PFSK-1 (cell line): Measurements from ENCODE around the gene MAZ.

Experiments
- POLR2AphosphoS5 ChIP-seq: IDR thresholded peaks from 2 replicates; pipeline ENCODE4 v1.6.1; 2012; ENCODE audit warnings: low read depth, mild to moderate bottlenecking, control low read depth, low read length, moderate library complexity
- TAF1 ChIP-seq: IDR thresholded peaks from 2 replicates; pipeline ENCODE4 v1.6.1; 2012; ENCODE audit warnings: low read length, control low read depth, borderline replicate concordance; ENCODE audit not compliant: insufficient read depth
- TF ChIP-seq, protein P1 (sequence below), 2 experiments: IDR thresholded peaks; 2 replicates each; pipeline versions ENCODE4 v1.6.1 to v1.8.0; 2011 to 2012; ENCODE audit warnings: low read depth in 2 of 2, low read length in 2 of 2, control low read depth in 1 of 2, inconsistent platforms in 1 of 2, mild to moderate bottlenecking in 1 of 2, moderate library complexity in 1 of 2; ENCODE audit not compliant: insufficient read depth in 1 of 2

DNA sequence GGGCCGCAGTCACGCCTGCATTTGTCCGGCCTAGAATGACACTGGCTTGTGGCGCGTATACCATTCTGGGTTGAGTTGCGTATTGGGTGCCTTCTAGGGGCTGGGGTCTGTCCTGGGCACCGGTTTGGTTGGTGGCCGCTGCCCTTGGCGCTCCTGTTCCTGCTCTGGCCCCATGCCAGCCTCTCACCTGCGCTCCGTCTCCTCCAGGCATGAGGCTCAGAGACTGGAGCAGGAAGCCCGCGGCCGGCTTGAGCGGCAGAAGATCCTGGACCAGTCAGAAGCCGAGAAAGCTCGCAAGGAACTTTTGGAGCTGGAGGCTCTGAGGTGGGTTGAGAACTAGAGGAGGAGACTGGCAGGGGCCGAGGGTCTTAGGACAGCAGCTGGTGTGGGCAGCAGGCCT, 39.3 kb downstream of the MAZ start:
- TF ChIP-seq POLR2AphosphoS5 (no peak), TAF1 (no peak)
- TF ChIP-seq, protein P1, sequence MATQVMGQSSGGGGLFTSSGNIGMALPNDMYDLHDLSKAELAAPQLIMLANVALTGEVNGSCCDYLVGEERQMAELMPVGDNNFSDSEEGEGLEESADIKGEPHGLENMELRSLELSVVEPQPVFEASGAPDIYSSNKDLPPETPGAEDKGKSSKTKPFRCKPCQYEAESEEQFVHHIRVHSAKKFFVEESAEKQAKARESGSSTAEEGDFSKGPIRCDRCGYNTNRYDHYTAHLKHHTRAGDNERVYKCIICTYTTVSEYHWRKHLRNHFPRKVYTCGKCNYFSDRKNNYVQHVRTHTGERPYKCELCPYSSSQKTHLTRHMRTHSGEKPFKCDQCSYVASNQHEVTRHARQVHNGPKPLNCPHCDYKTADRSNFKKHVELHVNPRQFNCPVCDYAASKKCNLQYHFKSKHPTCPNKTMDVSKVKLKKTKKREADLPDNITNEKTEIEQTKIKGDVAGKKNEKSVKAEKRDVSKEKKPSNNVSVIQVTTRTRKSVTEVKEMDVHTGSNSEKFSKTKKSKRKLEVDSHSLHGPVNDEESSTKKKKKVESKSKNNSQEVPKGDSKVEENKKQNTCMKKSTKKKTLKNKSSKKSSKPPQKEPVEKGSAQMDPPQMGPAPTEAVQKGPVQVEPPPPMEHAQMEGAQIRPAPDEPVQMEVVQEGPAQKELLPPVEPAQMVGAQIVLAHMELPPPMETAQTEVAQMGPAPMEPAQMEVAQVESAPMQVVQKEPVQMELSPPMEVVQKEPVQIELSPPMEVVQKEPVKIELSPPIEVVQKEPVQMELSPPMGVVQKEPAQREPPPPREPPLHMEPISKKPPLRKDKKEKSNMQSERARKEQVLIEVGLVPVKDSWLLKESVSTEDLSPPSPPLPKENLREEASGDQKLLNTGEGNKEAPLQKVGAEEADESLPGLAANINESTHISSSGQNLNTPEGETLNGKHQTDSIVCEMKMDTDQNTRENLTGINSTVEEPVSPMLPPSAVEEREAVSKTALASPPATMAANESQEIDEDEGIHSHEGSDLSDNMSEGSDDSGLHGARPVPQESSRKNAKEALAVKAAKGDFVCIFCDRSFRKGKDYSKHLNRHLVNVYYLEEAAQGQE (IDR thresholded peaks at IDR 0.05; ENCODE audit: insufficient read depth in 1 of 2, low read depth in 2 of 2, low read length in 2 of 2) = no peak
